DMS53 treated with DMSO at 0.1 percent for 48 hours (cell line): Measurements from ENCODE around the gene PRKAG2.

Experiments used
- DNase-seq: peaks from one replicate; lab custom pipeline; 2025; ENCODE audit not compliant: unreplicated experiment; lab: John Stamatoyannopoulos, UW

The PRKAG2 gene

DNA sequence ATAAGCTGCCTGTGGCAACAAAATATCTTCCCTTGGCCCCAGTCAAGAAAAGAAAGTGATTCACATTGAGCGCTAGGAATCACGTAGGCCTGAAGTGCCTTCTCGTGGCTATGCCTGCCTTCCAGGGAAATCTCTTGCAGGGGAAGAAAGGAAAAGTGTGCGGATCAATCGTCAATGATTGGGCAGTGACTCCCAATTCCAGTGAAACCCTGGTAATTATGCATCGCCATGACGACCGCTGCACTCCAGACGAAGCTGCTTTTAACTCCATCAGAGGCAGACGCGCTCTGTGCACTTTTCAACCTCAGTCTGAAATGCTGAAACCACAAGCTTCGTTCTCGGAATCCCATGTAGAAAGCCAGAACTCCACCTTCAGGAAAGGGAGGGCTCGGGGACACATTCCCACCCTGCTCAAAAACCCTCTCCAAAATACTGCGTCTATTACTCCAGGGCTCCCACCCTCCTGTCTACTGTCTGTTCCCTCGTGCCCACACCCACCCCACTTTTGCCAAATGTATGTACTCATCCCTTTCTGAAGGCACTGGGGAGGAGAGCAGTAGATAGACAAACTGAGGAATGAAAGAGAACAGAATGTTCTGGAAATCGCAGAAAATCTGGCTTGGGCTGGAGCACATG lies 24.2 kb upstream of the PRKAG2 start:
- no peak for DNase-seq

DNA sequence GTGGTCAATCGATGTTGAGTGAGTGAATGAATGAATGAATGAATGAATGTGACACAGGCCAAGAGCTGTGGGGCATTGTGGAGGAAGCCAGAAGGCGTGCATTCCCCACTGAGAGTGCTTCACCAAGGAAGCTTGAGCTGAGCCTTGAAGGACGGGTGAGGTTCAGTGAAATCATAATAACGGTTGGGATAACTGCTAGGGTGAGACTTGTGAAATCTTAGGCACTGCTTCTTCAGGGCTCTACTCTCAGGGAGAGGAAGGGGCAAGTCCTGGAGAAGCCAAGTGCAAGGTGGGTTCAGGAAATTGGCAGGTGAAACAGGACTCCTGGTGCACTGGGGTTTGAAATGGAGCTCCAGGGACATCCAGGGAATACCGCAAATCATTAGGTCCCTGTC lies 23.7 kb upstream of the PRKAG2 start:
- DNase-seq: no peak

DNA sequence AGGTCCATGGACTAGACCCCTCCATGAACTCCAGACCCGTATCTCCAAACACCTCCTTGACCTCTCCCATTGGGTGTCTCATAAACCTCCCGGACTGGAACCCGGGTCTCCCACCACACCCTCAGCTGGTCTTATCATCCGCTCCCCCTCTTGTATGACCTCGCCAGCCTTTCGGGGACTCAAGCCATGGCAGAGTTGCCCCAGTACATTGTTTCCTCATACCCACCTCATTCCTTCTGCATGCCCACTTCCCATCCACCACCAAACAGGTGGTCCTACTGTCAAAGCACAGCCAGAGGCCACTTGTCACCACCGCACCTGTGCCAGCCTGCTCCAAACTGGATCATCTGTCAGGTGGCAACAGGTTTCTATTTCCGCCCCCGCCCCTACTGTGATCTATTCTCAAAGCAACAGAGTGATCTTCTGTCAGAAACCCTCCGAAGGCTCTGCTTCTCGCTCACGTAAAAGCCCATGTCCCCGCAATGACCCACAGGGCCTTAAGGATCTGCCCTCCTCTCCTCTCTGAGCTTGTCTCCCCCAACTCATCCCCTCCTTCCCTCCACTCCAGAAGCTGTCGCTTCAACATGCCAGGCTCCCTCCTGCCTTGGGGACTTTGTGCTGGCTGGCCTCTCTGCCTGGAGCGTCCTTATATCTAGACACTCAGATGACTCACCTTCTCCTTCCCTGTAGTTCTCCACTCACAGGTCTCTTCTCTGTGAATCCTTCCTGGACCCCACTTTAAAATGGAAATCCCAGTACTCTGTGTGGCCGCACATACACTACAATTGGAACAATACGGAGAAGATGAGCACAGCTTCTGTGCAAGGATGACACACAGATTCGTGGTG lies 22.8 kb upstream of the PRKAG2 start:
- no peak for DNase-seq

DNA sequence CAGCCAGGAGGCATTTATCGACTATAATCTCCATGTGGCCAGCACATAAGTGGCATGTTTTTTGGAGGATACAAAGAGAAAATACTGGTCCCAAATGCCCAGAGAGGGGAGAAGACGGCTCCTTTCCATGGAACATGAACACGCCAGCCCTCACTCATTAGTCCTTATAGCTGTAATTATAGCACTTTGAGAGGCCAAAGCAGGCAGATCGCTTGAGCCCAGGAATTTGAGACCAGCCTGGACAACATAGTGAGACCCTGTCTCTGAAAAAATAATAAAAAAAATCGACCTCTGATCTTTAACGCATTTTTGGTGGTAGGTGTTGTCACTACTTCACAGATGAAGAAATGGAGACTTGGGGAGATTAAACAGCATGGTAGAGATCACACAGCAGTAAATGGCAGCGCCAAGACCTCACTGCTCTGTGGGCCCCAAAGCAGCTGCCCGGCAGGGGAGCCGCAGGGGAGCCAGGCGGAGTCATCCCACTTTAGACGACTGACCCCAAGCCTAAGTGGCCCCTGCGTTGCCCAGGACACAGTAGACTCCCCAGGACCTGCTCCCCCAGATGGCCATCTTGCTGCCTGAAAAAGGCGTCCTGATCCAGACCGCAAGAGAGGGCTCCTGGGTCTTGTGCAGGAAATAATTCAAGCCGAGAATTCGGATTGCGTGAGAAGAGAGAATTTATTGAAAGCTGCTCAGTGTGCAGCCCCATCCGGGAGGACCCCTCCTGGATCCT lies 21.2 kb upstream of the PRKAG2 start:
- DNase-seq: no peak

DNA sequence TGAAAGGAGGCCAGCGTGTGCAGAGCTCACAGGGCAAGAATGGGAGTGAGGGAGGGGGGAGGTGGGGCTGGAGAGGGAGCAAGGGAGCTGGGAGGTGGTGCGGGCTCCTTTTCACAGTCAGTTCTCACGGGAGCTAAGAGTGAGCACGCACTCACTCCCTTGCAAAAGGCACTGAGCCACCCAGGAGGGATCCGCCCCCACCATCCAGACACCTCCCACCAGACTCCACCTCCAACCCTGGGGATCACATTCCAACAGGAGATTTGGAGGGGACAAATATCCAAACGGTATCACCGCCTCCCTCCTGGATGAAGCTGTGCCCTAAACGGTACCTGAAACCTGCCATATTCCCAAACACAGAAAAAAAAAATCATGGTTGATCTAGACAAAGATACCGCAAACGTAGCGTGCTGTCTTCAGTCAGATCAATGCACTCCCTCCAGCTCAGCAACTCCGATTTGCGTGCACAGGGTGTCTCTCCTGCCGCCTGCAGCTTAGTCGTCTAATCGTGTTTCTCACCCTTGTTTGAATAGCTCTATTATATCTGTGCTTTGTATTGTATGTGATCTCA lies 20.3 kb upstream of the PRKAG2 start:
- no peak for DNase-seq

DNA sequence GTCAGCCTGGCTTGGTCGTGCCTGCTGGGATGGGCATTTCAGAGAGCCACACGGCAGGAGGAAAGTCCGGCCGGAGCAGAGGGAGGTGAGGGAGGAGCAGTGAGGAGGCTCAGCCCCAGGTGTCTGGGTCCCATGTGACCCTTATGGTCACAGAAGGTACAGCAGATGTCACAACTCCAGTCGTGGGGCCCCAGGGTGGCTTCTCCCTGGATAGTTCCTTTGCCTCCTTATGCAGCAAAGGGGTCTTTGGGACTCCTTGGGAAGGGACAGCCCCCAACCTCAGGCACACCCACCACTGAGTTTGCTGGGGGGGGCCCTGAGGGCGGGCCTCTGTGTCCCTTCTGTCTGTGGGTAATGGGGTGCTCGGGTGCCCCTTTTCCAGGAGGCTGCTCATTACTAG lies 19.6 kb upstream of the PRKAG2 start:
- DNase-seq: no peak

DNA sequence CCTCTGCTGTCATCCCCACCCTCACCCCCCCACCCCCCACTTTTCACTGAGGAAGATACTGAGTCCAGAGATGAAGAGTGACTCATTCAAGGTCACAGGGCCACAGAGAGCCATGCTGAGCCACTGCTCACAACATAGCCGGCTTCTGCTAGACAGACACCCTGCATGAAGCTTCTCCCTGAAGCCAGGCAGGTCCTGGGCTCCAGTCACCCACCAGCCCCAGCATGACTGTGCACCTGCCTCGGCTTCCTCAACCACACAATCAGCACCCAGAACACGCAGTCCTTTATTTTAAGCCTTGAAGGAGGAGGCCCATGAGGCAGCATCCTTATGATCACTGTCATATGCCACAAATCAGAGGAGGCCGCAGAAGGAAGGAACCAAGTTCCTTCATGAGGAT lies 19.2 kb upstream of the PRKAG2 start:
- no peak for DNase-seq

DNA sequence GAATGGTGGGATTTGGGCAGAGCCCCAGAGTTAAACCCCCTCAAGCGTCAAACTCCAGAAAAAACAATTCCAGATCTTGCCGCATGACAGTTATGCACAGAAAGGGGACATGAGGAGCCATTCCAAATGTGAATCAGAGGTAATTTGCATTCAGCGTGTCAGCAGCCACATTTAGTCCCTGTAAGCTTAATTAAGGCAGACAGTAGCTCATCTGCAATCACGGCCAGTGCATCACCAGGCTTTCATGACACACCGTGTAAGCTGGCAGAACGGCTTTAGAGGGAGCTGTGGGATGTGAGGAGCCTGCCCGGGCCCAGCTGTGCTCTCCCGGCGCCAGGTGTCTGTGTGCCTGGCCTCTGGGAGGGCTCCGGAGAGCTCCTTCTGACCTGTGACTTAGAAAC lies 18.7 kb upstream of the PRKAG2 start:
- no peak for DNase-seq

DNA sequence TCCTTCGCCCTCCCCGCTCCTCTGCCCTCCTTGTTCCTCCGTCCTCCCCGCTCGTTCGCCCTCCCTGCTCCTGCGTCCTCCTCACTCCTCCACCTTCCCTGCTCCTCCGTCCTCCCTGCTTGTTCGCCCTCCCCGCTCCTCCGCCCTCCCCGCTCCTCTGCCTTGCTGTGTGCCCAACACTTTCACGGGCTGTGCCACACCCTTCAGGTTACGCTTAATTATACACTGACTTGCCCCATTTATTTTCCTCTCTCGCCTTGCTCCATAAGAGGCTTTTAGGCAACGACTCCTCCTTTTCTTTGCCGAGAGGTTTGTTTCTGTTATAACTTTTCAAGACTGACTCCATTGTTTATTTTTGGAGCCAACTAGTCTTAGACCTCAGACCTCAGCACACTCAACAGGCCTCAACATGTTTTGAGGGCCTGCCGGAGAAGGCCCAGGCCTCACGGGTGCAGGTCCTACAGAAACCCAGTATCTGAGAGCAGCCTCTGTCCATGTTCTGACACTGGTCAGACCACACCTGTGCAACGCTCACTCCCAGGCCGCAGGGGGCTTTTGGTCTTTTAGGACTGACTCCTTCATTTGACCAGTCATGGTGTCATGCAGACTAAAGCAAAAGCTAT lies 18.2 kb upstream of the PRKAG2 start:
- no peak for DNase-seq

DNA sequence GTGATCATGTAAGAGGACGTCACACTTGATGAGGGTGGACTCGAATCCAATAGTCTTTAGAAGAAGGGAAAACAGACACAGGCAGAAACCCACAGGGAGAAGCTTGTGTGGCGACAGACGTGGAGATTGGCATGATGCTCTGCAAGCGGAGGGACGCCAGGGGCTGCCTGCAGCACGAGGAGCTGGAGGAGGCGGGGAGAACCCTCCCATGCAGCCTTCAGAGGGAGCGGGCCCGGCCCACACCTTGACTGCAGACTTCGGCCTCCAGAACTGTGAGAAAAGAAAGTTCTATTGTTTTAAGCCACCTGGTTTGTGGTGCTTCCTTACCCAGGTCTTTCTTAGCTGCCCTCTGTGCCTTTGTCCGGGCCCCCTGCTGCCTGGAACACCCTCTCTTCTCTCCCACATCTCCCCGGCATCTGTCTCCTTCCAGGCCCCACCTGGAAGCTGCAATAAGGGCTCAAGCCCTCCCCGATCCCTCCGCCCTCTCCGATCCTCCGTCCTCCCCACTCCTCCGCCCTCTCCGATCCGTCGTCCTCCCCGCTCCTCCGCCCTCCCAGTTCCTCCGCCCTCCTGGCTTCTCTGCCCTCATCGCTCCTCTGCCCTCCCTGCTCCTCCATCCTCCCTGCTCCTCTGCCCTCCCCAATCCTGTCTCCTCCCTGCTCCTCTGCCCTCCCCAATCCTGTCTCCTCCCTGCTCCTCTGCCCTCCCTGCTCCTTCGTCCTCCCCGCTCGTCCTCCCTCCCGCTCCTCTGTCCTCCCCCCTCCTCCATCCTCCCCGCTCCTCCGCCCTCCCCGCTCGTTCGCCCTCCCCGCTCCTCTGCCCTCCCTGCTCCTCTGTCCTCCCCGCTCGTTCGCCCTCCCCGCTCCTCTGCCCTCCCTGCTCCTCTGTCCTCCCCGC lies 17.4 kb upstream of the PRKAG2 start:
- DNase-seq: no peak

DNA sequence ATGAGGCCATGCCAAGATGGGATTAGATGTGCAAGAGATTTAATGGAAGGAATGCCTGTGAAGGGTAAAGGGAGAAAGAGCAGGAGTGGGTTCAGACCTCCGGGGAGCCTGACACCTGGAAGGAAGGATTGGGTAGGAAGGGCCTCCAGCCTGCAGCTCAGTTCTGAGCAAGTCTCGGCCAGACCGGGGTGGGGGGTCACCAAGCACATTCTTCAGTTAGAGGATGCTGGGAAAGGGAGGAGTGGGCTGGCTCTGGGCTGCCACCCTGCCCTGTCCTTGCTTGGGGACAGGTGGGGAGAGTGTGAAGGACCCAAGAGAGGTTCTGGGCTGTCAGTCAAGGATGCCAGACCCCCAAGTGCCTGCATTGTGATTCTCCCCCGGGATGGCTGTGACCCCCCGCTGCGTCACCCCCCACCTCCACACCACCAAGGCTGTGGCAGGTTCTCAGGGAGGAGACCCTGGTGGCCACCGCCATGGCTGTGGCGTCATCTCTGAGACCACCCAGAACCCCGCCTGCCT lies 16.5 kb upstream of the PRKAG2 start:
- no peak for DNase-seq

DNA sequence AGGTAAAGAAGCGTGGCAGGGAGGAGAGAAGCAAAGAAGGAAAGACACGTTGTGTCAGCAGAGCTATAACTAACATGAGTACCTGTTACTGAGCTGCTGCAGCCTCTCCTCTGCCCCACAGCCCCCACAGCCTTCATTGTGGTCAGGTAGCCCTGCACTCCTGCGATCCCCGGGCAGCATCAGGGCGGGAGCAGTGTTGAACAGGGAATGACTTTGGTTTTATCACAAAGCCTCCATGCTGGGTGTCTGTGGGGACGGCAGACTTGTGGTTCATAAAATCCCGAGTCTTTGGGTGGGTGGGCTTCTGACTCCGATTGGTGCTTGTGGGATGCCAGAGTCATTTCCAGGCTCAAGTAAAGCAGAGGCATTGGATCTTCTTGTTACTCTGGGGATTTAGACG lies 14.8 kb upstream of the PRKAG2 start:
- no peak for DNase-seq

DNA sequence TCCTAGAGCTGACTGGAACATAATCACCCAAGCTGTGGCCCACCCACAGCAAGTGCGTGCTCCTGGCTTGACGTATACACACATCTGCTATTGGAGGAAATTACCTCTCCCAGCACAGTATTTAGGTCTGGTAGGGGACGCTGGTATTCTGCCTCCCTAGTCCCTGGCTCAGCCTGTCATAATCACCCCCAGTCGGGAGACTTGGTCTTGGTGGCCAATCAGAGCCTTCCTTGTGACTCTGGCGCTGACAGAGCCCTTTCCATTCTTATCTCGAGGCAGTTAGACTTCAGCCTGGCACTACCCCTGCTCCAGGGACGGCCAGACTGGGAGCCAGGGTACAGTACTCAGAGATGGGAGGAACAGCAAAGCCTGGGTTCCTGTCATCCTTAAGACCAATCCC lies 14.3 kb upstream of the PRKAG2 start:
- DNase-seq: no peak

DNA sequence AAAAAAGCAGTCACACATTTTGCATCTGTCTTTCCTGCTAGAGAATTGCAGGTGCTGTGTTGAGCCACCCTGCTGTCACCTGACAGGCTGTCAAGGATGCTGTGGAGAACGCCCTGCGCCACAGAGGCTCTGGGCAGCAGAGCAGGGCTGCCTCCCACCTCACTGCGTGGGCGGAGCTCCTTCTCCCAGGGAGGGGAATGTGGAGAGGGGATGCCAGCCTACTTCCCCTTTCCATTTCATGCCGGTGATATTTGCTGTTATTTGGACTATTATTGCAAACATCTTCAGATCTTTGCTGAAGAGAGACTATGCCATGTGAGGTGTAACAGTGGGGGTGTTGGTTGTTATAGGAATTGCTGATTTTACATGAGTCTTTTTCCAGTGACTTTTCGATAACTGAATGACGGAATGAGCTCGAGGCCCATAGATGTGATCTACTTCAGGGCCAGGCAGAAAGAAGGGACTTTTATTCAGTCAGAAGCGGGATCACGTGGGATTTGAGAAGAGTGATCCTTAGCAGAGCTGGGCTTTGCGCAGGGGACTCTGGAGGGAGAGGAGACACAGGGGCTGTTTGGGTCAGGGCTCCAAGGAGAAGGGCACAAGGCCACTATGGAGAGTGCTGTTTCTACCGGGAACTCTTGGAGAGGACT lies 13.6 kb upstream of the PRKAG2 start:
- no peak for DNase-seq

DNA sequence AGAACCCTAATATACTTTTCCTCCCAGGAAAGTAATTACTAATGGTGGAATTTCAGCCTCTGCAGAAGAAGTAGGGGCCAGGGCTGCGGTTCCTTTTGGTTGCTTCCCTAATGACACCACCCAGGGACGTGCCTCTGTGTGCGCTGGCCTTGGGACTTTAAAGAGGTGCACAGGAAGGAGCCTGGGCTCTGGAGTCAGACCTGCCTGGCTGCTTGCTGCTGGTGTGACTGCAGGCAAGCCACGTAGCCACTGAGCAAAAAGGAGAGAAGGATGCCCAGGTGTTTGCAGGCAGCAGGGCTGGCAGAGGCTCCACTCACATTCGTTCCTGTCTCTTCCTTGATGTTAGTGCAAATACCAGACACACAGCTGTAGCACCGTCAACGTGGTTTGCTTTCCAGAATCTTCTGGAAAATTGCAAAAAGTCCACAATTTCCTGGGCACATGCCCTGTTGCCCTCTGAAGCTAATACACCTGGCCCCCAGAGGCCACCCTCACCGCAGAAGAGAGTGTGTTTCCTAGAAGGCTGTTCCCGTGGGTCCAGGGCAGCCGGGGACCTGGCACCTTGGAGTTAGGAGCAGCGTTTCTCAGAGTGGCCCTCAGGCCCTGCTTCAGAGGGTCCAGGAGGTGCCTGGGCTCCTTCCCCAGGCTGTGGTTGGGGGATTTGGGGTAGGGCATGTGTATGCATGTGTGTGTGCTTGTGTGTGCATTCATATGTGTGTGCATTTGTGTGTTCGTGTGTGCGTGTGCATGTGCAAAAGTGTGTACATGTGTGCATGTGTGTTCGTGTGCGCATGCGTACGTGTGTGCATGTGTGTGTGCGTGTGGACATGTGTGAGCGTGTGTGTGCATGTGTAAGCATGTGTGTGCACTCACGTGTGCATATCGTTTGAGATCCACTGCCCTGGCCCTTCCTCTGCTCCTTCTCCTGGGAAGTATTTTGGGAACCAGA lies 12.8 kb upstream of the PRKAG2 start:
- no peak for DNase-seq

DNA sequence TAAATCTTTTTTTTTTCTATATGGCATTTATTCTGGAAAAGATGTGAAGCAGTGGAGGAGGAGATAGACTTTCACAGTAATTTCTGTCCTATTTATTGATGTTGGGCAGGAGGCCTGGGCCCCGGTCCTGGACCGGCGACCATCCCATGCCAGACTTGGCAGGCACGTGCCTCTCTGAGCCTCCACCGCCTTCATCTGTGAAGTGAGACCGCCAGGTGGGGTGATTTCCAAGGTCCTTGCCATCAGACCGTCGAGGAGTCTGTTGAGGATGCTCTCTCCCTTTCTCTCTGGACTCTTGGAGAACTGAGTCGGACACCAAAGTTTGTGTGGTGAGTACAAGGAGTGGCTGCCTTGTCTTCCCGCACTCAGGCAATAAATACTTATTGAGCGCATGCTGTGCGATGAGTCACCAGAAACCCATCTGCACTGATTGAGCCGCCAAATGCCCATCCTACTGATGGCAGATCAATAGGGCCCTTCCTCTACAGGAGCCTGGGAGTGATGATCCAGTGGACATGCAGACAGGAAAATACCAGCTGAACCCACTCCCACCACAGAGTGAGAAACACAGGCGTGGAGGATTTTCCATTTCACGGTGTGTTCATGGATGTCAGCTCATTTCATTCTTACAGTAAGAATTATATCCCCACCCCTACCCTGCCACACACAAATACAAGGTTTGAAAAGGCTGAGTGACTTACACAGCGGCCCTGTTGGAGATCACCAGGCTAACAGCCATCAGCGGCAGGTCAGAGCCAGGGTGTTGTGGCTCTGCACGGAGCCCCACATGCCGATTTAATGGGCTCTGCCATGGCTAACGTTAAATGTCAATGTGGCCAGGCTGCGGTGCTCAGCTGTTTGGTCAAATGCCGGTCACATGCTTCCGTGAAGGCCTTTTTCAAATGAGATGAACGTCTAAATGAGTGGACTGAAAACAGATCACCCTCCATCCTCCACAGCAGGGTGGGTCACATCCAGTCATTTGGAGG lies 11.5 kb upstream of the PRKAG2 start:
- DNase-seq: no peak

DNA sequence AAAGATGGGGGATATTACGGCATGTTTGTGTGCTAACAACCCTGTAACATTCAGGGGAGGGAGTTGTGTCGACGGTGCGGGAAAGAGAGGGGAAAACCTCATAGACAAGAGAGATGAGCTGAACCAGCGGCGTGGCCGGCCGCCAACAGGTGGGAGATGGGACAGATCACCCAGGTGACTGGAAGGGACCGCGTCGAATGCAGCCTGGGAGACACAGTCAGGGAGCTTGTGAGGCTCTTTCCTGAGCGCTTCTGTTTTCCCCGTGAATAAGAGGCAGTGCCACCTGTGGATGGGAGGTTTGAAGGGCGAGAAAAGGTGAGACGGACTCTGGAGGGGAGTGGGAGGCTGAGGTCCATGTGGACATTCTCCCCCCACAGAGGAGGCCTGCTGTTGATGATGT lies 9.9 kb upstream of the PRKAG2 start:
- DNase-seq: no peak
